GM18498 (cell line): ENCODE data around the gene LRBA.
"Not testable (repeated sequence)": the region's sequence is repeated elsewhere in the genome, so short reads cannot be mapped to it uniquely, and the experiment has no call there.

Source experiments
- ATAC-seq: cut with Tn5 transposase; IDR thresholded peaks from one replicate; pipeline ENCODE4 v1.9.1; 2021; ENCODE audit warnings: mild to moderate bottlenecking, moderate library complexity; ENCODE audit not compliant: unreplicated experiment

Gene LRBA

DNA sequence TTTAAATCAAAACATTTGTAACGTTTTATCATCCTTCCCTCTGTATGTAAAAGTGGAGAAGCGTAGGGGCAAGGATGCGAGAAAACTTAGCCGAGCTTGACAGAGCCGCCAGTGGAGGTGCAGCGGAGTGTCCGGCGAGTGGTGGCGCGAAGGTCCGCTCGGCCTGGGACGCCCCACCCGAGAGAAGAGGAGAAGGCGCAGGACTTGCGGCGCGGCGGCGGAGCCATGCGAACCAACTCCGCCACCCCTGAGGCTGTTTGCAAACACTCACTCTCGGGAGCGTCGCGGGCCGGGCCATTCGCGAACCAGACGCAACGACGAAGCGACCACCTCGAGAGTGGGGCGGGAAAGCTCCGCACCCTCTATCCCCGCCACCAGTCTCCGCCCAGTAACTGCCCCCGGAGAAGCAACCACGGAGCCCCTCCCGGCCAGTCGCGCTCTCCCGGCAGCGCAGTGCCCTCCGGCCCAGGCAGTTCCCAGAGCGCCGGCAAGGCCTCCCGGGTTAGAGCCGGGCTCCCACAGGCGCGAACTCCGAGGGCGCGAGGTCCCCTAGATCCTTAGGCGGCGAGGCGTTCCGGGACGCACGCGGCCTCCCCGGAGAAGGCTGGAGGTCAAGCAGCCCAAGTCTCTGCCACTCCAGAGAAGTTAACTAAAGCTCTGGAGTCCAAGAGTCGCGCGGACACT lies 435.4 kb downstream of the LRBA start:
- no peak for ATAC-seq

DNA sequence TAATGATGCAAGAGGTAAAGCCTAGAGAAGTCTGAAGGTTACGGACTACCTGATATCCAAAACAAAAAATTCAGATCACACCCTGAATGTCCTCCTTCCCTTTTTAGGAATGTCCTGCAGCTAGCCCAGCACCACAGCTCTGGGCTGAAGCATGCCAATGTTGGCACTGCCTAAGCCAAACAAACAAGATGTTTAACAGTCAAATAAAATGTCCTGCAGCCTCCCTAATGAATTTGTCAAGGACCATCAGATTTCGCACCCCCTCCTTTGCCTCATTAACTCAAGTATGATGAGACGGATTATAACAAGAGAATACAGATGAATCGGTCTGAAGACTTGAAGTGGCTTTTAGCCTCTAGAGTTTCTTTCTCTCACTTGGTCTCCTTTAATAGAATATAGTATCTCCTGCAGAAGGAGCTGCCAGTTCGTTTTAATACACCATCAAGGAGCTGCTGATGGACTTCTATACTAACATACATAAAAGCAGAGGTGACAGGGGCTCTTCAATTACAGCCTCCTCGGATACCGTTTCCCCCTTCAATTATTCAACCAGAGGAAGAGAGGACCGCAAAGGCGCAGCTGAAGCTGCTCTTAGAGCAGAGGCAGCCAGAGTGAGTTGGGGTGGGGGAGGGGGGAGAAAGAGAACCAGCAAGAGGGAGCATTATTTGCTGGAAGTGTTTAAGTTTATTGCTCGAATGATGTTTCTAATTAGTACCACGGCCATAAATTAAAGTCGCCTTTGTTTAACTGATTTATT lies 436.2 kb downstream of the LRBA start:
- no peak for ATAC-seq

DNA sequence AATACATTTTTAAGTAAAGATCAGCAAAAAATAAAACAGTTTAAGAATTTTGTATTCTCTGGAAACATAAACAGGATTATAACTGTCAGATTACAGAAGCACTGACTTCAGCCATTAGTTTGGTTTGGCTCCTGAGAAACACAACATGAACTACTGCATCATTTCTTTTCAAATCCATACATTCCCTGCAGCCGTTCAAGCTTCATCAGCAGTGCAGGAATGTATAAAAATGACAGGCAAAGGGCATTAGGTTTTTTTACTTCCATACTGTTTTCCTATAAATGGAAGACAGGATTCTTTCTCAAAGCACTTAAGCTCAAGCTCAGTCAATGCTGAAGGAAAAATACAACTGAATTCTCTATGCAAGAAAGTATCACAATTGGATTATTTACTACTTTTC lies 437.3 kb downstream of the LRBA start:
- ATAC-seq: no peak

DNA sequence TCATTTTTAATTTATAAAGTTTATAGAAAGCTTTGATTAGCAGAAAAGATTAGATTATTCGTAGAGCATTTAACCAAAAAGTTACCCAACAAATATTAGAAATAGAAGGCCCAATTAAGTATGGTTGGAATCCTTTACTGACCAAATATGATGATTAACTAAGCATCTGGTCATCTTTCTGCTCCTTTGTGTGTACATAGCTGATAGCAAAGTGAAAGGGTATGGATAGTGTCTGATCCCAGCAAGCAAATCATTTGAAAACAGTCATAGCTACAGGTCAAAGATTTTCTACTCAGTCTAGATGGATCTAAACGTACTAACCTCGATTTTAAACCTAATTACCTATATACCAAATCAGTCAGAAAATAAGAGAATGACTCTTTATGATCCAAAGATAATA lies 440.4 kb downstream of the LRBA start:
- ATAC-seq: no peak

DNA sequence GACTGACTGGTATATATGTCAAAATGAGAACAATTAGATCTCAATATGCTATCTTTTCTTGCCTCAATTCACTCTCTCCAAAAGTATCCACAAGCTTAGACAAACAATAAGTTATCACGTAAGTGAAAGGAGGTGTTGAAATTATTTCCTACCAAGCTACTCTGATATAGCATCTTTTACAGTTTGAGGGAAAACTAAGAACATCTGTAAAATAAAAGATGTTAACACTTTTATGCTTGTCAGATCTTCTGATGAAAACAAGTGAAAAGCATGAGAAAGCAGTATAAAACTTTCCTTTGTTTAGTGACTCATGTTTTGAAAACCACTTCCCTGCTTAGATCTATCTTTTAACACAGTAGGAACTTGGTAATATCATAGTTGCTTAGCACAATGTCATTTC lies 441.6 kb downstream of the LRBA start:
- no peak for ATAC-seq

DNA sequence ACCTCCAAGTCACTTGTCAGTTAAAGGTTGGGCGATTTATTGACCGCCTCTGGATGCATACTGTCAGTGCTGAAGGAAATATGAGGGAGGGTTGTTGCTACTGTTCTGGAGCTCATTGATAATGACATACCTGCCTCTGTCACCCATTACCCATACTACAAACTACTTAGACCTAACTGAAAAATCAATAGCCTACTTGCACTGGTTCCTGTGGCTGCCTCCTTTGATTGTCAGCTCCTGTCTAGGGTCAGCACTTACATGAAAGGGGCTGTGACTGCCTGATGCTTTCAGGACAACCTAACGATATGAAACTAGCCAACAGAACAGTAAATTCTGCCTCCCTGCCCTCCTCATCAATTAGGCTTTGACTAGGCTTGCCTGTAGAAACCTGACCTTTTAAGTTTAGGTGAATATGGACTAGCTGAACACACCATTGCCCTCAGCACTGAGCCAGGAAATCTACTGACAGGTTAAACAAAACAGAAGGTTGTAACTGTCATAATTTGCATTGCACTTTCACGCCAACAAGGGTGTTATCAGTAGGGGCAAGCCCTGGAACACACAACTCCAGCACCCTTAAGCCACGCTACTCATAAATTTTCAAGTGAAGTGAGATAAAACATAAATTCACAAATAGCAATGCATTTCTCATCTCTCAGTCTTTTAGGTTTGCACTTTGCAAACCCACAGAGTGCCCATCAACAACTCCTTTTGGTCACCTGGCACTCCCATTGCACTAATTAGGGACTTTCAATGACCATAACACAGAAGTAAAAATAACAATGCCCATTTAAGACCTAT lies 442.2 kb downstream of the LRBA start:
- ATAC-seq: peak; percentile 82

DNA sequence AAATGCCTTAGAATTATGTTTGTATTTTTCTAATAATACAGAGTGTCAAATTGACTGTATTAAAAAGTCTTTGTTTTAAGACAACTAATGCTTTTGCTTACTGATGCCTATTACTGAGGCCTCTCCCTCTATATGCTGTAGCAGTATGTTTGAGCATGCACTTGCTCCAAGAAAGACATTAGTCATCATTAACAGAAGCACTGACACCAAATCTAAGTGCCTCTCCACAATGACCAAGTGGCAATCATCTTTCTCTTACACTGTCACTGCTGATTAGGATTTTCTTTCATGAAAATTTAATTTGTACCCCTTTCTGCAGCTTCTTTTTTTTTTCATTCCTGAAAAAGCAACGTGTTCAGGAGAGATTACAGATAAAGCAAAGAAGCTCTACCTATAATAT lies 444.2 kb downstream of the LRBA start:
- no peak for ATAC-seq

DNA sequence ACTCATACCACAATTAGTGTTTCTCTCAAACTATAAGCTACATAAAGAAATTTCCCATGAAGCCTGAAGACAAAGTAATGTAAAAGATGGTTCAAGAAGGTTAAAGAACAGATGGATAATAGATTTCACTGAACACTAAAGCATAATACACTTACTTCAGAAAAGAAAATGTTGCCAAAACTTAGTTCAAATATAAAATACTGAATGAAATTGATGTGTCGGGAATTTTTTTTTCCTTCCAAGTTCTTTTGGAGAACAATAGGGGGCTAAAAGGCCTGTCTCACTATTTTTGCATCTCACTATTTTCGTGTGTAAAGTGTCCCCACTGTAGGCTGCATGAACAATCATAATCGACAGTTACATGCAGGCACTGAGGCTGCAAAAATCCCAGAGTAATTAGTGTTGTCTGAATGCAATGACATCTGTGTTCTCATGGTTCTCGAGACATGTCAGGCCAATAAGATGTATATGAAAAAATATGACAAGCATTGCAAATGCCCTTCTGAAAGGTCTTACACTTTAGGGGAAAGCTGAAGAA lies 445.0 kb downstream of the LRBA start:
- ATAC-seq: no peak

DNA sequence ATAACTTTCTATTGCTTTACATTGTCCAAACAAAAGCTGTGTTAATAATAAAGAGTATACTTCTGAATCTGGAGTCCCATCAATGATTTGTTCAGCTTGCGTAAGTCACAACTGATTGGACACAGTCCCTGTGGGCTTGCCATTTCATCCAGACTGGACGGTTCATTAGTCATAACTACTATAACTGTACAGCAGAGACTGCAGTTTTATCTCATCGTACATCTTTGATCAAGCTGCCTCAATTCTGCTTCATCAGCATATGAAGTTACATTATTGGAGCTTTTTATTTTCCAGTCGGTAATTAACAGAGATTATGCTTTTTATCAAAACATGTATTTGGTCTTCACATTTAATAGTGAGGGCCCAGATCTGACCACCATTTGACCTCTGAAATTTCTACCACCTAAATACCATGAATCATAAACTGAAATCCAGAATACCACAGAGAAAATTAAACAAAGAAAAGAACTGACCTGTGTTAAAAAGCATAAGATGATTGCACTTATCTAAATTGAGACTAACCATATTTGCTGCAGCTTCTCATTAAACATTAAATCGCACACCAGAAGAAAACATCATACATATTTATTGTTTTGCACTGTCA lies 445.6 kb downstream of the LRBA start:
- no peak for ATAC-seq

DNA sequence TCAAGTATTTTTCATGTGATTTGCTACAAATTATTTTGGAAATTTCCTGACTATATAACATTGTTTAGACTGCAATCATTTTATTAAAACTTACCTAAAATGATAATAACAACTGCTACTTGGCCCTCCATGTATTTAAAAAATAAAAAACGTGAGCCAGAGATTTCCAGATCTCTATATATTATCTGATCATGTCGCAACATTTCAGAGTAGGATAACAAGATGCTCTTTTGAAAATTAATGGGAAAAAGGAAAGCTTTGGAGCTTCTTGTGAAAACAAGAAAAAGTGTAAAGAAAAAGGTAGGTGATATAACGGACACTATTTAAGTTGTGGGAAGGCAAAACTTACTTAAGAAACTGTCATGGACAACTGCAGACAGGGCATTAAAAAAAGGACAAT lies 448.0 kb downstream of the LRBA start:
- no peak for ATAC-seq

DNA sequence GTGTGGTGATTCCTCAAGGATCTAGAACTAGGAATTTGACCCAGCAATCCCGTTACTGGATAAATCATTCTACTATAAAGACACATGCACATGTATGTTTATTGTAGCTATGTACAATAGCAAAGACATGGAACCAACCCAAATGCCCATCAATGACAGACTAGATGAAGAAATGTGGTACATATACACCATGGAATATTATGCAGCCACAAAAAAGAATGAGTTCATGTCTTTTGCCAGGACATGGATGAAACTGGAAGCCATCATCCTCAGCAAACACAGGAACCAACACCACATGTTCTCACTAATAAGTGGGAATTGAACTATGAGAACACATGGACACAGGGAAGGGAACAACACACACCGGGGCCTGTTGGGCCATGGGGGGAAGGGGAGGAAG lies 450.1 kb downstream of the LRBA start:
- ATAC-seq: not testable (repeated sequence)

DNA sequence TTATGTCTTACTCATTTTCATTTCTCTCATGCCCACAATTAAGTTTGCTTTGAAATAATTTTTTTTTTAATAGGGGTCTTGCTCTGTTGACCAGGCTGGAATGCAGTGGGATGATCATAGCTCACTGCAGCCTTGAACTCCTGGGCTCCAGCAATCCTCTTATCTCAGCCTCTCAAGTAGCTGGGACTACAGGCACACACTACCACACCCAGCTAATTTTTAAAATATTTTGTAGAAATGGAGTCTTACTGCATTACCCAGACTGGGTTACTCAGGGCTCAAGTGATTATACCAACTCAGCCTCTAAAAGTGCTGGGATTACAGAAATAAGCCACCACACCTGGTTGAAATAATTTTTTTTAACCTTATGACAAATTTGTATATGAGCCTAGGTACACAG lies 452.3 kb downstream of the LRBA start:
- ATAC-seq: no peak

DNA sequence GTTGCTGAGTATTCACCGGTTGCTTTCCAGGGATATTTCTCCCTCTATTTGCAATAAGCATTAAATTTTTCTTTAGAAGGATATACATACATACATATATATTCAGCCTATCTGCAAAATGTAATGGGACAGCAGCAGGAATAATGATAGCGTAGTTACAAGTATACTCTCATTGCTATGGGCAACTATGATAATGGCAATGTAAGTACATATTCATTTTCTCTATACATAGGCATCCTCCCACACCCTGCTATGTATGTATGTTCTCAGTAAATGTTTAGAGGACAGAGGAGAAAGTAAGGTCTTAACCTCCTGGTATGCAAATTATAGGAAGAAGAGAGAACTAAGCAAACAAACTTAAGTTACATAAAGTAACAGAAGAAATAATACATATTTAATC lies 452.8 kb downstream of the LRBA start:
- no peak for ATAC-seq

DNA sequence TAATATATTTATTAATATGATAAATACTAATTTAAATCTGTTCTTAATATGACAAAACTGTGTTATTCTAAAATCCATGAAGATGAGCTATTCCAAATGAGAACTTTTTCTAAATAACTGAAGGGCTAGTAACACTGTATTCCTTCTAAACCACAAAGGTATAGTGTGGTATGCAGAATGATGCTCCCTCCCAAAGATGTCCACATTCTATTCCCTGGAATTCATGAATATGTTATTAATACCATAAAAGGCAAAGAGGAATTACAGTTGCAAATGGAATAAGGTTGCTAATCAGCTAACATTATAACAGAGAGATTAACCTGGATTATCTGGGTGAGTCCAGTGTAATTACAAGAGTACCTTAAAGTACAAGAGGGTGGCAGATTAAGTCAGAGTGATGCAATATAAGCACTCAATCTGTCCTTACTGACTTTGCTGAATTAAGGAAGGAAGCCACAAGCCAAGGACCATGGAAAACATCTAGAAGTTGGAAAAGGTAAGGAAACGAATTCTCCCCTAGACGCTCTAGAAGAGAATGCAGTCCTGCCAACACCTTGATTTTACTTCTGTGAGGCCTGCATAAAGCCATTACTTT lies 453.8 kb downstream of the LRBA start:
- ATAC-seq: no peak

DNA sequence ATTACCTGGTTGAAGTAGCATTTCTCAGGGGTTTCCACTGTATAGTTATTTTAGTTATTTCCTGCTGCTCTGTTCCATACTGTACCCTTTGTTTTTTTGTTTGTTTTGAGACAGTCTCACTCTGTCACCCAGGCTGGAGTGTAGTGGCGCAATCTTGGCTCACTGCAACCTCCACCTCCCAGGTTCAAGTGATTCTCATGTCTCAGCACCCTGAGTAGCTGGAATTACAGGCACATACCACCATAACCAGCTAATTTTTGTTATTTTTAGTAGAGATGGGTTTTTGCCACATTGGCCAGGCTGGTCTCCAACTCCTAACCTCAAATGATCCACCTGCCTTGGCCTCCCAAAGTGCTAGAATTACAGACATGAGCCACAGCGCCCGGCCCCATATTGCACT lies 457.3 kb downstream of the LRBA start:
- not testable (repeated sequence) for ATAC-seq

DNA sequence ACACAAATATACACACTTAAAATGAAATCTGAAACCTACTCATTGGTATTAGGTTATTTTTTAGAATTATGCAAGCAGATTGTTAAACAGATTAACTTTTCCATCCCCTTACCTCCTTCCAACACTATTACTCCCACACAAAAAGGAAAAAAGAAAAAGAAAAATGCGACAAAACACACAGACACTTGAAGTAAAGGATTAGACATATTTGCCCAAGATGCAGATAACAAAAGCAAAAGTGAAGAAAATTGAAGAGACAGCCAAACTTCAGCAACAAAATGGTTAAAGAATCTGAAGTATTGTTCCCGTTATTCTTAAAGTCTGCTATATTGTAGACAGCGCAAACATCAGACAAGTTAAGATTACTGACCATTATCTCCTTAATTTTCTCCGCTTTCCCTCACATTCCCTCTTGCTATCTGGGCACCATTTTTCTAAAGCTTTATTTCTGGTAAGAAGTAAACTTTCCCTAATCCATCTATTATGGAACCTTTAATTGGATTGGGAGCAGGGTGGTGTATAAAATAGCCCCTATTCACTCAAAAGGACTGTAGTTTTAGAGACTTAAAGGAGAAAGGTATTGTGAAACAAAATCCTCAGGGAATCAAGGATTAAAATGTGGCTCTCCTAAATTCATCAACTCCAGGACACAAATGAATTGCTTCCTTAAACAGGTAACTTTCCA lies 467.8 kb downstream of the LRBA start:
- no peak for ATAC-seq

DNA sequence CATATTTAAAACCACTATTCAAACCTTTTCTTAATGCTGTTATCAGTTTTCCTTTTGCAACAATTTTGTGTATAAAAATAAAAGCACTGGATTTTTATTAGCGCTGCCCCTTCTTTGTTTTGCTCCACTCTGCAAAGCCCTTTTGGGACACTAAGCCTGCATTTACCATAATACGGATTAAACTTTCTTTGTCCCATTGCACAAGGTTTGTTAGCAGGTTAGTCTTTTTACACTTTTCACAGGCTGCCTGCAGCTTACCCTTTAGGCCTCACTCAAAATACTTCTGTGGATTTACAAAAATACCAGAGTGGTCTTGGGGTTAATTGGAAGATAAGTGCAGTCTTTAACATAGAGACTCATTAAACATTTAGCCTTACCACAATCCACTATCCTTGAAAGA lies 468.8 kb downstream of the LRBA start:
- no peak for ATAC-seq

DNA sequence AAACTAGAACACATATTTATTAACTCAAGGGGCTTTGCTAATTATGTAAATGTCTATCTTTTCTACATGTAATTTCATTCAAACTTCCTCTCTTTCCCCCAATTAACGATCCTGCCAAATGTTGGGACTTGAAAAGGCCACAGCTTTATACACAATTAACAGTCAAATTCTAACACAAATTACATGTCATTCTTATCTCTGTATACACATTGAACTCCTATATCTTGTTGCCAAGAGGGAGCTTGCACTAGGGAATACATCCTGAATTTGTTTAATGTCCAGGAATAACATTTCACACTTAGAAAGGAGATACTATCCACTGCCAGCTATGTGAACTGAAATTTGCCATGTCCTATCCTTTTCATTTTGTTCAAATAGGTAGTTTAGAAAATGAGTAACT lies 472.0 kb downstream of the LRBA start:
- ATAC-seq: no peak

DNA sequence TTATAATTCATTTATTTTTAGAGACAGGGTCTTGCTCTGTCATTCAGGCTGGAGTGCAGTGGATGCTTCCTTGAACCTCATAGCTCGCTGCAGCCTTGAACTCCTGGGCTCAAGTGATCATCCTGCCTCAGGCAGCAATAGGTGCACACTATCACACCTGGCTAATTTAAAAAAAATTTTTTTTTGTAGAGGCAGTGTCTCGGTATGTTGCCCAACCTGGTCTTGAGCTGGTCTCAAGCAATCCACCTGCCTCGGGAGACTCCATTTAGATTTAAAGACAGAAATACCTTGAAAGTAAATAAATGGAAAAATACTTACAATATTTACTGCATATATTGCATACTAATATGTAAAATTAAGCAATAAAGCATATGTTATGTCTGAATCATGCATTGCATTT lies 473.4 kb downstream of the LRBA start:
- ATAC-seq: no peak

DNA sequence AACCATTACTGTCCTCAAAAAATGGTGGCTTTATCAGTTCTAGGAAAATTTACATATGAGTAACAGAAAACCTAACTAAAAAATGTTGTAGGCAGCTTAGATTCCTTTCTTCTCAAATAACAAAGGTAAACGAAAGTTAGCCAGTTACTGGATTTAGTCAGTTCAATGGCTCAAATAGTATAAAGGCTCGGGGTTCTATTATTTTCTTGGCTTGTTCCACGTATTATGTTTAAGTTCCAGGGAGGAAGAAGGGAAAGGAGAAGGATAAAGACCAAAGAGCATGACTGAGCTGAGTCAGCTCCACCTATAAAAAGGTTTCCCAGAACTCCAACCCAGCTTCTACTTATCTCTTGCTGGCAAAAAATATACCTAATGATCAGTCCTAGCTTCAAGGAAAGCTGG lies 474.1 kb downstream of the LRBA start:
- ATAC-seq: no peak
